Stimulated activated CD8-positive, alpha-beta memory T cell treated with anti-CD3 and anti-CD28 coated beads, Interleukin-15, amount 100 ng/mL, for 24 hours (primary cell): ENCODE results near the gene CAMK1D.
"Not testable (repeated sequence)": the region's sequence is repeated elsewhere in the genome, so short reads cannot be mapped to it uniquely, and the experiment has no call there.

Source experiments
- DNase-seq: peaks from one replicate; pipeline ENCODE4 v3.0.0-alpha.2; 2020; ENCODE audit warnings: low read depth

The CAMK1D gene

GRCh38 chr10:12469345-12469744 is 120.0 kb downstream of the CAMK1D start:
- no peak for DNase-seq

DNA sequence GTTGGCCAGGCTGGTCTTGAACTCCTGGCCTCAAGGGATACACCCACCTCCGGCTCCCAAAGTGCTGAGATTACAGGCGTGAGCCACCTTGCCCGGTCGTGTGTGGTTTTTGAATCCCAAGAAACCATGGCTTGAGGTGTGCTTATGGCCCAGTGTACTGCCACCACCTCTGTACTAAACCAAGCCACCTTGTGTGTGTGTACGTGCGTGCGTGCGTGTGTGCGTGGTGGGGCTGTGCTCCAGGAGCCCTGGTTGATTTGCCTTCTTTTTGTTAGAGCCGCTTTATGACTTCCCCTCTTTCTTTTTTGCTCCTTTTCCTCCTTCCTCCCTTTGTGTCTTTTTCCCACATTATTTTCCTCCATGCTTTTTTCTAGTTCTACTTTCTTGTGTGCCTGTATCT is 121.4 kb downstream of the CAMK1D start:
- DNase-seq = no peak

- DNase-seq = no peak
Measured at GRCh38 chr10:12471135-12471534, 121.8 kb downstream of the CAMK1D start.

GRCh38 chr10:12473491-12473890 is 124.1 kb downstream of the CAMK1D start:
- no peak for DNase-seq

- DNase-seq = no peak
Measured at GRCh38 chr10:12474727-12475412, 125.5 kb downstream of the CAMK1D start.

DNA sequence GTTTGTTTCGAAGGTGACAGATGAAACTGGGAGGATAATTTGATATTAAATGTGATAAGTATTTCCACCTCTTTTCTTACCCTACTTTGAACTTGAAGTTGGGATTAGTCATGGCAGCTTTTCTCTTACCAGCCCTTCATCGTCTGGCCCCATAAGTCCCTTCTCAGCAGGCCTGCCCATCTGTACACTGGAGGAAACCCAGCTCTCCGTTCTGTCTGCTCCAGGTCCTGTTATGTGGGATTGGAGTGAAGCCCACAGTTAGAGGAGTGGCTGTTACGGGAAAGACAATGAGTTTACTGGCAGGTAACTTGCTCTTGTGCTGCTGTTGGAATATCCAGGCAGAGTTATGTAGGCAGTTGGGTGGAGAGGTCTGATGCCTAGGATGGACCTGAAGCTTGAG is 127.3 kb downstream of the CAMK1D start:
- no peak for DNase-seq

- DNase-seq = no peak
Measured at GRCh38 chr10:12479437-12479844, 130.1 kb downstream of the CAMK1D start.

- no peak for DNase-seq
Measured at GRCh38 chr10:12479924-12480323, 130.6 kb downstream of the CAMK1D start.

- DNase-seq = no peak
Measured at GRCh38 chr10:12480440-12480839, 131.1 kb downstream of the CAMK1D start.

- DNase-seq = no peak
Measured at GRCh38 chr10:12481924-12482323, 132.6 kb downstream of the CAMK1D start.

GRCh38 chr10:12482587-12482986 is 133.2 kb downstream of the CAMK1D start:
- no peak for DNase-seq

- no peak for DNase-seq
Measured at GRCh38 chr10:12484002-12484918, 134.9 kb downstream of the CAMK1D start.

- no peak for DNase-seq
Measured at GRCh38 chr10:12484941-12485805, 135.8 kb downstream of the CAMK1D start.

GRCh38 chr10:12487366-12487765 is 138.0 kb downstream of the CAMK1D start:
- DNase-seq = no peak

GRCh38 chr10:12488626-12489025 is 139.3 kb downstream of the CAMK1D start:
- no peak for DNase-seq

- no peak for DNase-seq
Measured at GRCh38 chr10:12489357-12489756, 140.0 kb downstream of the CAMK1D start.

- DNase-seq = no peak
Measured at GRCh38 chr10:12489806-12490205, 140.5 kb downstream of the CAMK1D start.

- no peak for DNase-seq
Measured at GRCh38 chr10:12490963-12491362, 141.6 kb downstream of the CAMK1D start.

DNA sequence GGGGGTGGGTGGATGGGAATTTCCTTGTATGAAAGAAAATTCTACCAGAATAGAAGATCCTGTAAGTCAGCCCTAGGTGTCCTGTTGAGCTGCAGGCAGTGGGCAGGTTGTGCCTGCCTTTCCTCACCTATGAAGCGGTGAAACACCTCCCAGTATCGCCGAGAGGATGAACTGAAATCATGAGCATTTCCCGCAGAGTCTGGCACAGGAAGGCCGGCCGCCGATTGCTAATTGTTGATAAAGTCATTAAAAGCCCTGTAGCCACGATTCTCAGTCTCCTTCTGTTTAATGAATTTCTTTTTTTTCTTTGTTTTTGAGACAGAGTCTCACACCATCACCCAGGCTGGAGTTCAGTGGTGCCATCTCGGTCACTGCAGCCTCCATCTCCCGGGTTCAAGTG is 142.1 kb downstream of the CAMK1D start:
- DNase-seq = no peak

DNA sequence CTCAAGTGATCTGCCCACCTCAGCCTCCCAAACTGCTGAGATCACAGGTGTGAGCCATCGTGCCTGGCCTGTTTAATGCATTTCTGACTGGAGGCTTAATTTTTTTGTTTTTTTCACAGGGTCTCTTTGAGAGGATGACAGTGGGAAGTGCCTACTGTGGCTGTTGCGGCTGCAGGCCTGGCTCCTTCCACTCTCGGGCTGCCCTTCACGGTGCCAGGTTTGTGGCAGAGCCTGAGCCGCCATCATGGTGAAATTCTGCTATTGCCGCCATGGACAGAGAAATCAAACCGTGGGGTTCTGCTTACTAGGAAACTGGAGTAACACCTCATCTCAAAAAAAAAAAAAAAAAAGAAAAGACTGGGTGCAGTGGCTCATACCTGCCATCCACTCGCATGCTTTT is 142.7 kb downstream of the CAMK1D start:
- DNase-seq = no peak

DNA sequence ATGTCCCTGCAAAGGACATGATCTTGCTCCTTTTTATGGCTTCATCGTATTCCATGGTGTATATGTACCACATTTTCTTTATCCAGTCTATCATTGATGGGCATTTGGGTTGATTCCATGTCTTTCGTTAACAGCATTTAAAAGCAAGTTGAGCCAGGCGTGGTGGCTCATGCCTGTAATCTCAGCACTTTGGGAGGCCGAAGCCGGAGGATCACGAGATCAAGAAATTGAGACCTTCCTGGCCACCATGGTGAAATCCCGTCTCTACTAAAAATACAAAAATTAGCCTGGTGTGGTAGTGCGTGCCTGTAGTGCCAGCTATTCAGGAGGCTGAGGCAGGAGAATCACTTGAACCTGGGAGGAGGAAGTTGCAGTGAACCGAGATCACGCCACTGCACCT is 147.7 kb downstream of the CAMK1D start:
- DNase-seq = not testable (repeated sequence)
